Endothelial cell of umbilical vein (primary cell): ENCODE measurements around the gene TOLLIP.

Experiments used
- TF ChIP-seq, protein P1 (sequence below), 2 donors: IDR thresholded peaks; 1 replicate in 1 of 2; 2 replicates in 1 of 2; pipeline ENCODE4 v1.5.1; 2011; ENCODE audit warnings: low read length in 2 of 2, mild to moderate bottlenecking in 2 of 2, moderate library complexity in 2 of 2, control low read depth in 1 of 2, inconsistent platforms in 1 of 2, low read depth in 1 of 2; ENCODE audit not compliant: insufficient read depth in 1 of 2; ENCODE audit errors: extremely low read depth in 1 of 2
- TF ChIP-seq, protein P2 (sequence below): IDR thresholded peaks from 2 replicates; pipeline ENCODE4 v1.6.1; 2011; ENCODE audit not compliant: insufficient read depth, insufficient read length

DNA sequence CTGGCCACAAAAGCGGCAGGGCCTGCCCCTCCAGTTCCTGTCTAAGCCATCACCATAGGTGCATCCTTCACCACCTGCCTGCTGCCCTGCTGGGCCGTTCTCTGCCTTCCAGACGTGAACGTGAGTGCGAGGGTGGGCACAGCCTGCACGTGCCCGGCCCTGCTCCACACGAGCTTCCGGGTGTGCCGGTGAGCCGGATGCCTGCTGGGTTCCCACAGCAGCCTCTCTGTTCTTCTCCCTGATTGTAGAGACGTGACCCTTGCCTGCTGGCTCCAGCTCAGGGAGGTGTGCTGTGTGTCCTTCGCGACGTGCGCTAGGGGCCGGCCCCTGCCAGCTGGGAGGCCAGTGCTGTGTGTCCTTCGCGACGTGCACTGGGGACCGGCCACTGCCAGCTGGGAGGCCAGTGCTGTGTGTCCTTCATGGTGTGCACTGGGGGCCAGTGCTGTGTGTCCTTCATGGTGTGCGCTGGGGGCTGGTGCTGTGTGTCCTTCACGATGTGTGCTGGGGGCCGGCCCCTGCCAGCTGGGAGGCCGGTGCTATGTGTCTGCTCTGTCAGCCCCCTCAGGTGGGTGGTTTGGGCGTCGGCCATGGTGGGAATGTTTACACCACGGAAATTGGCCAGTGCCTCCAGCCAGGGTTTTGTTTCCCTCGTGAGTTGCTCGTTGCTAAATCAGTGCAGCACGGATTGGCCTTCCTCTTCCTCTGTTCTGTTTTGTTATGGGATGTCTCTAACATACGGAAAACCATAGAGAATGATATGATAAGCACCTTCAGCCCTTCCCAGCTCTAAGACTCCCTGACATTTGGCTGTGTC, 44.9 kb upstream of the TOLLIP start:
- TF ChIP-seq, protein P1, sequence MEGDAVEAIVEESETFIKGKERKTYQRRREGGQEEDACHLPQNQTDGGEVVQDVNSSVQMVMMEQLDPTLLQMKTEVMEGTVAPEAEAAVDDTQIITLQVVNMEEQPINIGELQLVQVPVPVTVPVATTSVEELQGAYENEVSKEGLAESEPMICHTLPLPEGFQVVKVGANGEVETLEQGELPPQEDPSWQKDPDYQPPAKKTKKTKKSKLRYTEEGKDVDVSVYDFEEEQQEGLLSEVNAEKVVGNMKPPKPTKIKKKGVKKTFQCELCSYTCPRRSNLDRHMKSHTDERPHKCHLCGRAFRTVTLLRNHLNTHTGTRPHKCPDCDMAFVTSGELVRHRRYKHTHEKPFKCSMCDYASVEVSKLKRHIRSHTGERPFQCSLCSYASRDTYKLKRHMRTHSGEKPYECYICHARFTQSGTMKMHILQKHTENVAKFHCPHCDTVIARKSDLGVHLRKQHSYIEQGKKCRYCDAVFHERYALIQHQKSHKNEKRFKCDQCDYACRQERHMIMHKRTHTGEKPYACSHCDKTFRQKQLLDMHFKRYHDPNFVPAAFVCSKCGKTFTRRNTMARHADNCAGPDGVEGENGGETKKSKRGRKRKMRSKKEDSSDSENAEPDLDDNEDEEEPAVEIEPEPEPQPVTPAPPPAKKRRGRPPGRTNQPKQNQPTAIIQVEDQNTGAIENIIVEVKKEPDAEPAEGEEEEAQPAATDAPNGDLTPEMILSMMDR (IDR thresholded peaks at IDR 0.05; ENCODE audit: extremely low read depth in 1 of 2, insufficient read depth in 1 of 2, low read depth in 1 of 2, low read length in 2 of 2), result no peak
- TF ChIP-seq, protein P2, sequence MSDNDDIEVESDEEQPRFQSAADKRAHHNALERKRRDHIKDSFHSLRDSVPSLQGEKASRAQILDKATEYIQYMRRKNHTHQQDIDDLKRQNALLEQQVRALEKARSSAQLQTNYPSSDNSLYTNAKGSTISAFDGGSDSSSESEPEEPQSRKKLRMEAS, result no peak
